GM12872 (cell line): ENCODE measurements around the gene SLC7A10.

Experiments used
- TF ChIP-seq, protein P1 (sequence below): IDR thresholded peaks from 3 replicates; pipeline ENCODE4 v1.5.1; 2011; ENCODE audit warnings: low read depth, mild to moderate bottlenecking, low read length, moderate library complexity; ENCODE audit not compliant: insufficient read depth

Gene SLC7A10

DNA sequence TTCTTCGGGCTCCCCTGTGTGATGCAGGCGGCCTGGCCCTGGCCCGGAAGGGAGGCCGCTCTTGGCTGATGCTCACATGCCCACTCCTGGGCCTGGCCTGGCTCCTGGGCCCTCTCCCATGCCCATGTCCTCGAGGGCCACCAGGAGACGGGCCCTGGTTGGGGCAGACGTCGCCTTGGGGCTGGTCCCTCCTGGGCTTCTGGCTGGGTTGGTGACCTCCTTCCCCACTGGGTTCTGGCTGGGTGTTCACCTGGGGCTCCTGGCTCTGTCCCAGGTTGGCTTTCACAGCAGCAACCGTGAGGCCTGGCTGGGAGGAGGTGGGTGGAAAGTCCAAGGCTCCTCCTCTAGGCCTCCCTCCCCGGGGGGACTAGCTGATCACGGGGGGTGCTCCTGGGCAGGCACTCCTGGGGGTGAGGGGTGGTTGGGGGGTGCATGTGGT is 15.5 kb upstream of the SLC7A10 start:
- TF ChIP-seq, protein P1, sequence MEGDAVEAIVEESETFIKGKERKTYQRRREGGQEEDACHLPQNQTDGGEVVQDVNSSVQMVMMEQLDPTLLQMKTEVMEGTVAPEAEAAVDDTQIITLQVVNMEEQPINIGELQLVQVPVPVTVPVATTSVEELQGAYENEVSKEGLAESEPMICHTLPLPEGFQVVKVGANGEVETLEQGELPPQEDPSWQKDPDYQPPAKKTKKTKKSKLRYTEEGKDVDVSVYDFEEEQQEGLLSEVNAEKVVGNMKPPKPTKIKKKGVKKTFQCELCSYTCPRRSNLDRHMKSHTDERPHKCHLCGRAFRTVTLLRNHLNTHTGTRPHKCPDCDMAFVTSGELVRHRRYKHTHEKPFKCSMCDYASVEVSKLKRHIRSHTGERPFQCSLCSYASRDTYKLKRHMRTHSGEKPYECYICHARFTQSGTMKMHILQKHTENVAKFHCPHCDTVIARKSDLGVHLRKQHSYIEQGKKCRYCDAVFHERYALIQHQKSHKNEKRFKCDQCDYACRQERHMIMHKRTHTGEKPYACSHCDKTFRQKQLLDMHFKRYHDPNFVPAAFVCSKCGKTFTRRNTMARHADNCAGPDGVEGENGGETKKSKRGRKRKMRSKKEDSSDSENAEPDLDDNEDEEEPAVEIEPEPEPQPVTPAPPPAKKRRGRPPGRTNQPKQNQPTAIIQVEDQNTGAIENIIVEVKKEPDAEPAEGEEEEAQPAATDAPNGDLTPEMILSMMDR, result no peak

DNA sequence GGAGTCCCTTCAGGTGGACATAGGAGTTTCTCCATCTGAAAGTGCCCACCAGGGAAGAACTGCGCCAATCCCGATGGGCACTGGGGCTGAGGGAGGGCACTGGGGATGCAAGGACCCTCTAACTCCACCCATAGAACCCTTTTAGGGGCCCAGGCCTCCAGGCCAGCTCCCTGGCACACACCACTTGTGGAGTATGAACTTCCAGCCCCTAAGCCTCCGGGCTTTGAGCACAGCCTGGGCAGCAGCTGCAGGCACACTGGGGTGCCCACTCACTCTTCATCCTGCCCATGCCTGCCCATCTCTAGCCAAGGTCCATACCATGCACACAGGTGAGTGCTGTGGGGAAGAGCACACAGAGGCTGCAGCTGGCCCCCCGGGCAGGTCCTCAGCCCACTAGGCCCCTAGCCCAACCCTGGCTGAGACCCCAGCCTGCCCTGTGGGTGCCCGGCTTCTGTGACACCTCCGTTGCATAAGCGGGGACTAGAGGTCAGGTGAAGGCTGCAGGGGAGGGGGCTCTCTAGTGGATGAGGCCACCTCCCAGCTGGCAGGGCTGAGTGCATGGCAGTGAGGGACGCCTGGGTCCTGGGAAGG is 14.6 kb upstream of the SLC7A10 start:
- TF ChIP-seq, protein P1, result no peak

DNA sequence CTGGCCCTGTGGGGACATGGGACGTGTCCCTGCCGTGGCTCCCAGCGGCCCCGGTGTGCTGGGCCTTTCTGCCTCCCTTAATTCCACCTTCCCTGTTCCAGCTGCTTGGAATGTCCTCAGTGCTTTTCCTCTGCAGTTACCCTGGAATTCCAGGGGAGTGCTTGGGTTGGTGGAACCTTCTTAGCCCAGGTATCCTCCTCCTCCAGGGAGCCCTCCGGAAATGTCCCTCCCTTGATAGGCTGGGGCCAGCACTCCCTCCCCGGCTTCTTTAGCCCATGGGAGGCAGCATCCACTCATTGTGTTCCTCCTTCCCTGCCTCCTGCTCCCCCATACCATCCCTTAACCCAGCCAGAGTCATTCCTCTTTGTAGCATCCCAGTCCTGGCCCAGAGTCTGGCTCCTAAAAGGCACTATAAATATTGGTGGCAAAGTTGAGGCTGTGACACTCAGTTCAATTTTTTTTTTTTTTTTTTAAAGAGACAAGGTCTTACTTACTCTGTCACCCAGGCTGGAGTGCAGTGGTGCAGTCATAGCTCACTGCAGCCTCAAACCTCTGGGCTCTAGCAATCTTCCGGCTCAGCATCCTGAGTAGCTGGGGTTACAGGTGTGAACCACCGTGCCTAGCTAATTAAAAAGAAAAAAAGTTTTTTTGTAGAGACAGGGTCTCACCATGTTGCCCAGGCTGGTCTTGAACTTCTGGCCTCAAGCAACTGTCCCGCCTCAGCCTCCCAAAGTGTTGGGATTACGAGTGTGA is 13.7 kb upstream of the SLC7A10 start:
- TF ChIP-seq, protein P1, result no peak

DNA sequence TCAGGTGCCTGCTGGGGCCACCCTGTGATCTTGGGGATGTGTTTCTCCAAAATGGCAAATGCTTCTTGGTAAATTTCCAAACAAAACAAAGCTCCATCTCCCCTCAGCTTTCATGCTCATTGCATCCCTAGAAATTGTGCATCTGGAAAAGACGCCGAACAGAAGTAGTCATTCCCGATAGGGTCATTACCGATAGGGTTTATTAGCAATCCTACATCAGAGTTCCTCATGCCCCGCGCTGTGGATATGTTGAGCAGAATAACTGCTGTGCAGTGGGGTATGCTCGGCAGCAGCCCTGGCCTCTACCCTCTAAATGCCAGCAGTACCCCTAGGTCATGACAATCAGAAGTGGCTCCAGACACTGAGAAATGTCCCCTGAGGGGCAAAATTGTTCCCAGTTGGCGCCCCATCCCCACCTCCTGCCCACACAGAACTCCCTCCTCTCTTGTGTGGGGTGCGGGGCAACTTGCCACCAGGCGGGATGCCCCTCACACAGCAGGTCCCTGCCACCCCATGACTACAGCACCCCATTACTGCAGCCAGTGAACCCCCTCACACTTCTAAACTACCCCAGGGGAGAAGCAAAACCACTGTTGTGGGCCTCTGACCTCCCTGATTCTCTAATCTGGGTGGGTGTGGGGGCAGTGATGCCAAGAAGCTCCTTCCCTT is 13.0 kb upstream of the SLC7A10 start:
- TF ChIP-seq, protein P1, result no peak

DNA sequence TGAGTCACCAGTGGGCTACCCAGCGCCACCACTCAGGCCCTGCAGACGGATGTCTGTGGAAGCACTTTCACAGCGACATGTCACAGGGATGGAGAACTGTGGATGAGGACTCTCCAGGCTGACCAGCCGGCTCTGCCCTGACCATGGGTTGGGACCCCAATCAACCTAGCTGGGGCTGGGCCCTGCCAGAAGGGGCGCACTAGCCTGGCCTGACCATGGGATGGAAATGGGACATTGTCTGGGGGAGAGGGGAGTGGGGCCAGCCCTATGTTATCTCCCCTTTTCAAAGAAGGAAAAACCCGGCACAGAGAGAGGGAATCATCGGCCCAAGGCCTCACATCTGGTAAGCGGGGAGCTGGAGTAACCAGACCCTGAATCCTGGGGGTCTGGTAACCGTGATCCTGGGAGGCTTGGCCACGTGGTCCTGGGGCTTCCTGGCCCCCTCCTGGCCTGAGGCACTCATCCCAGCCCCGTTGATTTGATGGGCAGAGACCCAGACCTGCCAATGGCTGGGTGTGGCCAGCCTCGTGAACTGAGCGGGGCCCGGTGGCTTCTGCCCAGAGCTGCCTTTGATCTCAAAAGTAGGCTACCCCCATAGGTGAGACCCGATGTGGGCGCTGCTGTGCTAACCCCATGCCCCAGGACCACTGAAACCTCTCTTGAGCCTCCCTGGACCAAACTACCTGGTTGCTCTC is 11.2 kb upstream of the SLC7A10 start:
- TF ChIP-seq, protein P1, result no peak

GRCh38 chr19:33235996-33236350 is 10.3 kb upstream of the SLC7A10 start:
- TF ChIP-seq, protein P1, result no peak

GRCh38 chr19:33235269-33235995 is 9.8 kb upstream of the SLC7A10 start:
- TF ChIP-seq, protein P1, result peak; percentile 91
